Loucy (cell line): ENCODE results near the gene BSN.

ENCODE experiments used
- H2AFZ ChIP-seq: fragments of 200-600 bp; sonication (generic); 2 replicates; pipeline ENCODE4 v1.6.0; 2016; ENCODE audit warnings: antibody characterized with exemption, mild to moderate bottlenecking, low read length, moderate library complexity
- H3F3A ChIP-seq: fragments of 200-600 bp; 2 replicates; pipeline ENCODE4 v1.6.0; 2016; ENCODE audit warnings: antibody characterized with exemption, low read depth, mild to moderate bottlenecking
- H3K27me3 ChIP-seq: fragments of 200-600 bp; sonication (generic); 2 replicates; pipeline ENCODE4 v1.6.1; 2014; ENCODE audit warnings: low read length, mild to moderate bottlenecking; ENCODE audit not compliant: insufficient read depth, poor library complexity, severe bottlenecking
- H3K36me3 ChIP-seq: fragments of 200-600 bp; sonication (generic); 2 replicates; pipeline ENCODE4 v1.6.1; 2016; ENCODE audit warnings: low read length; ENCODE audit not compliant: insufficient read depth
- H3K4me1 ChIP-seq: fragments of 200-600 bp; sonication (generic); 2 replicates; pipeline ENCODE4 v1.5.1; 2014; ENCODE audit warnings: low read length, mild to moderate bottlenecking; ENCODE audit not compliant: insufficient read depth, poor library complexity, severe bottlenecking
- H3K4me2 ChIP-seq: fragments of 200-600 bp; sonication (generic); 2 replicates; pipeline ENCODE4 v1.6.0; 2014; ENCODE audit warnings: antibody characterized with exemption, low read length, low read depth, mild to moderate bottlenecking; ENCODE audit not compliant: poor library complexity, severe bottlenecking
- H3K4me3 ChIP-seq: fragments of 200-600 bp; sonication (generic); 2 replicates; pipeline ENCODE4 v1.5.1; 2014; ENCODE audit warnings: low read length, mild to moderate bottlenecking, mixed read lengths; ENCODE audit not compliant: poor library complexity, severe bottlenecking
- H3K79me2 ChIP-seq: fragments of 200-600 bp; sonication (generic); 2 replicates; pipeline ENCODE4 v1.6.1; 2014; ENCODE audit warnings: low read length; ENCODE audit not compliant: insufficient read depth
- H3K9ac ChIP-seq: fragments of 200-600 bp; sonication (generic); 2 replicates; pipeline ENCODE4 v1.6.0; 2014; ENCODE audit warnings: mild to moderate bottlenecking, low read depth, low read length, moderate library complexity; ENCODE audit not compliant: poor library complexity, severe bottlenecking
- H3K9me2 ChIP-seq: fragments of 200-600 bp; sonication (generic); replicated peaks from 2 replicates; pipeline ENCODE4 v1.6.1; 2016; ENCODE audit warnings: low read depth, low read length, mixed read lengths
- H3K9me3 ChIP-seq: fragments of 200-600 bp; sonication (generic); 2 replicates; pipeline ENCODE4 v1.6.1; 2014; ENCODE audit warnings: mild to moderate bottlenecking, antibody characterized with exemption, low read length, low read depth; ENCODE audit not compliant: insufficient read depth
- H4K20me1 ChIP-seq: fragments of 200-600 bp; sonication (generic); 2 replicates; pipeline ENCODE4 v1.6.0; 2014; ENCODE audit warnings: antibody characterized with exemption, low read length, mild to moderate bottlenecking; ENCODE audit not compliant: insufficient read depth, poor library complexity, severe bottlenecking
- EZH2phosphoT487 ChIP-seq: fragments of 200-600 bp; IDR thresholded peaks from 2 replicates; pipeline ENCODE4 v1.6.1; 2018; ENCODE audit warnings: antibody characterized with exemption, mild to moderate bottlenecking, moderate library complexity, borderline replicate concordance
- TF ChIP-seq, protein P1 (sequence below): fragments of 200-600 bp; sonication (generic); conservative IDR thresholded peaks from 2 replicates; pipeline ENCODE4 v1.5.1; 2014; ENCODE audit warnings: mild to moderate bottlenecking, antibody characterized with exemption, low read length

Gene BSN

DNA sequence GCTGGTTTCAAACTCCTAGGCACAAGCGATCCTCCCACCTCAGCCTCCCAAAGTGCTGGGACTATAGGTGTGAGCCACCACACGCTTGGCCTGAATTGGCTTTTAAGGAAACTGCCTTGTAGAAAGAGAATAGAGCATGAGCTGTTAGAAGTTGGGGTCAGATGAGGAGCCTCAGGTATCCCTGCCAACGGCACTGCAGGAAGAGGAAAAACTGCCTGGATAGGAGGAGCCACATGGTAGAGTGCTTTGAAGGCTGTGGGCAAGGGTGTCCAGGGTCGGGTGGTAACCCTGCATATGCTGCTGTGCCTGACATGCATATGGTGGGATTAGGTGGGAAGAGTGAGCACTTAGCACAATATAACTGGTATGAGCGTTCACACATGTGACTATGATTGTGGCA lies 55.0 kb downstream of the BSN start:
- H3K27me3 ChIP-seq: no peaks in the 10 kb centered on the region
- H3K9me2 ChIP-seq: no peaks in the 10 kb centered on the region
- H3K4me3 ChIP-seq: no peak overlapping the region

DNA sequence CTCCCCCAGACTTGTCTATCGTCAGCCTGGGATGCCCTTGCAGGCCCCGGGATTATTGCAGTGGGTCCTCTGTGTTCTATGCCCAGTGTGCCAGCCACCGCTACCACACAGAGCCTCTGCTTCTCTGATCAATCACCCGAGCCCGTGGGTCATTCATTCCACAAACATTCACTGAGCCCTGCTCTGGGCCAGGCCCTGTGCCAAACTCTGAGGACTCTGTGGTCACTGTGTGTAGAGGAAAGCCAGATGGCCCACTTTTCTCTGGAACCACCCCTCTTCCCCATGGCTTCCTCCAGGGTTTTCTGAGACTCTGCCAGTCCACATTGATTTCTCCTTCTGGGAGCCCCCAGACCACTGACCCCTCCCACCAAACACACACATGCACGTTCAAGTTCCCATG lies 55.5 kb downstream of the BSN start:
- Histone ChIP-seq H4K20me1 (no peaks in the 10 kb centered on the region), H3K9me3 (no peaks in the 10 kb centered on the region), H3K36me3 (no peaks in the 10 kb centered on the region), H3K9ac (no peak overlapping the region), H3K79me2 (no peaks in the 10 kb centered on the region), H3F3A (no peaks in the 10 kb centered on the region), H3K27me3 (no peaks in the 10 kb centered on the region), H3K4me1 (no peaks in the 10 kb centered on the region), H3K4me3 (no peak overlapping the region), H3K4me2 (no peak overlapping the region), H2AFZ (no peak overlapping the region), H3K9me2 (no peaks in the 10 kb centered on the region)
- no peak for TF ChIP-seq EZH2phosphoT487
- TF ChIP-seq, protein P1, sequence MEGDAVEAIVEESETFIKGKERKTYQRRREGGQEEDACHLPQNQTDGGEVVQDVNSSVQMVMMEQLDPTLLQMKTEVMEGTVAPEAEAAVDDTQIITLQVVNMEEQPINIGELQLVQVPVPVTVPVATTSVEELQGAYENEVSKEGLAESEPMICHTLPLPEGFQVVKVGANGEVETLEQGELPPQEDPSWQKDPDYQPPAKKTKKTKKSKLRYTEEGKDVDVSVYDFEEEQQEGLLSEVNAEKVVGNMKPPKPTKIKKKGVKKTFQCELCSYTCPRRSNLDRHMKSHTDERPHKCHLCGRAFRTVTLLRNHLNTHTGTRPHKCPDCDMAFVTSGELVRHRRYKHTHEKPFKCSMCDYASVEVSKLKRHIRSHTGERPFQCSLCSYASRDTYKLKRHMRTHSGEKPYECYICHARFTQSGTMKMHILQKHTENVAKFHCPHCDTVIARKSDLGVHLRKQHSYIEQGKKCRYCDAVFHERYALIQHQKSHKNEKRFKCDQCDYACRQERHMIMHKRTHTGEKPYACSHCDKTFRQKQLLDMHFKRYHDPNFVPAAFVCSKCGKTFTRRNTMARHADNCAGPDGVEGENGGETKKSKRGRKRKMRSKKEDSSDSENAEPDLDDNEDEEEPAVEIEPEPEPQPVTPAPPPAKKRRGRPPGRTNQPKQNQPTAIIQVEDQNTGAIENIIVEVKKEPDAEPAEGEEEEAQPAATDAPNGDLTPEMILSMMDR: no peak

More for the DNA sequence above, 55.0 kb downstream of the BSN start:
- no peak for TF ChIP-seq EZH2phosphoT487
- TF ChIP-seq, protein P1: no peak
- Histone ChIP-seq H3K9ac (no peak overlapping the region), H2AFZ (no peak overlapping the region), H3K4me2 (no peak overlapping the region), H3K4me1 (no peaks in the 10 kb centered on the region), H3F3A (no peaks in the 10 kb centered on the region), H3K79me2 (no peaks in the 10 kb centered on the region), H4K20me1 (no peaks in the 10 kb centered on the region), H3K36me3 (no peaks in the 10 kb centered on the region), H3K9me3 (no peaks in the 10 kb centered on the region)

DNA sequence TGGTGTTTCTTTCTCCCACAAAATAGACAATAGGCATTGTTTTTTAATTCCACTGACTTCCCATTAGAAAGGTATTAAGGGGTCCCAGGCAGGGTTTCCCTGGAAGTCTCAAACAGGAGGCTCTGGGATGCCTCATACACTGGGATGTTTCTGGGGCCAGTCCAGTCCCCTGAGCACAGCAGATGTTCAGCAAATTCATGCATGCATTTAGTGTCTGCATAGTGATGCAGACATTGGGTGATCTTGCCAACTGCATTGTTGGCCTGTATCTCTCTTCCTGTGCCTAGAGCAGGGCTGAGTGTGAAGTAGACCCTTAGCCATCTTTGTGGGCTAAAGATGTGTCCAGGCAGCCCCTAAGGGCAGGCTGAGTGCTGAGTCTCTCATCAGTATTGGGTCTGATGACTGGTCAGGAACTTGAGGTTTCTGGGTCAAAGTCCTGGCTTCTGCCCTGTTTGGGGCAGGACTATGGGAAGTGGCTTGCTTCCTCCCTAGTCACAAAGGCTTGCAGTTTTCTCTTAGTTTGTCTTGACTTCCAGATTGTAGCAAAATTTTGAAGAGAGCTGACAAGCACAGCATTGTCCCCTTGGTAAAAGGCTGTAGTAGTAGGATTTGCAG lies 56.5 kb downstream of the BSN start:
- no peaks in the 10 kb centered on the region for H3K9me2 ChIP-seq
- H3K79me2 ChIP-seq: no peaks in the 10 kb centered on the region
- no peaks in the 10 kb centered on the region for H3K4me1 ChIP-seq
- H3K9me3 ChIP-seq: no peaks in the 10 kb centered on the region
- H3K9ac ChIP-seq: no peak overlapping the region
- no peak overlapping the region for H2AFZ ChIP-seq
- H3K4me2 ChIP-seq: no peak overlapping the region
- H3K4me3 ChIP-seq: no peak overlapping the region
- H3F3A ChIP-seq: no peaks in the 10 kb centered on the region
- H3K36me3 ChIP-seq: no peaks in the 10 kb centered on the region
- TF ChIP-seq, protein P1: no peak
- TF ChIP-seq EZH2phosphoT487: no peak
- no peaks in the 10 kb centered on the region for H4K20me1 ChIP-seq
- no peaks in the 10 kb centered on the region for H3K27me3 ChIP-seq
